HEK293T (cell line): Measurements from ENCODE around the gene EYS.

Source experiments
- CTCF ChIA-PET: fragments of 350-600 bp; formaldehyde crosslinking; extraction: SDS; loops from one replicate; lab custom pipeline; 2021; ENCODE audit warnings: antibody characterized with exemption, inconsistent platforms; lab: Yijun Ruan, JAX
- POLR2A ChIA-PET: fragments of 350-600 bp; formaldehyde crosslinking; extraction: SDS; loops from one replicate; lab custom pipeline; 2020; ENCODE audit warnings: antibody characterized with exemption, inconsistent platforms; lab: Yijun Ruan, JAX
- DNase-seq: peaks from one replicate; pipeline ENCODE4 v3.0.0; 2012; ENCODE audit warnings: mixed read lengths; ENCODE audit errors: extremely low spot score
- ARNT ChIP-seq: fragments of 450-650 bp; IDR thresholded peaks from 2 replicates; pipeline ENCODE4 v1.6.1; 2017; ENCODE audit warnings: mild to moderate bottlenecking
- BHLHE40 ChIP-seq: fragments of 450-650 bp; IDR thresholded peaks from 2 replicates; pipeline ENCODE4 v1.6.1; 2016; ENCODE audit warnings: mild to moderate bottlenecking, moderate library complexity, borderline replicate concordance
- CTBP1 ChIP-seq: fragments of 450-650 bp; IDR thresholded peaks from 2 replicates; pipeline ENCODE4 v1.6.1; 2016; ENCODE audit warnings: borderline replicate concordance
- ELF4 ChIP-seq: fragments of 450-650 bp; IDR thresholded peaks from 2 replicates; pipeline ENCODE4 v1.6.1; 2017; ENCODE audit warnings: antibody characterized with exemption
- FOXA1 ChIP-seq: fragments of 450-650 bp; IDR thresholded peaks from 2 replicates; pipeline ENCODE4 v1.6.1; 2016; ENCODE audit warnings: mild to moderate bottlenecking
- FOXK2 ChIP-seq: fragments of 450-650 bp; IDR thresholded peaks from 2 replicates; pipeline ENCODE4 v1.6.1; 2016; ENCODE audit warnings: mild to moderate bottlenecking
- FOXM1 ChIP-seq: fragments of 450-650 bp; IDR thresholded peaks from 2 replicates; pipeline ENCODE4 v1.6.1; 2017; ENCODE audit warnings: mild to moderate bottlenecking, borderline replicate concordance
- HDGF ChIP-seq: fragments of 450-650 bp; IDR thresholded peaks from 2 replicates; pipeline ENCODE4 v1.6.1; 2017; ENCODE audit warnings: antibody characterized with exemption, borderline replicate concordance
- L3MBTL2 ChIP-seq: fragments of 450-650 bp; conservative IDR thresholded peaks from 2 replicates; pipeline ENCODE4 v1.6.1; 2016; ENCODE audit warnings: mild to moderate bottlenecking
- LEF1 ChIP-seq: fragments of 450-650 bp; IDR thresholded peaks from 2 replicates; pipeline ENCODE4 v1.6.1; 2017; ENCODE audit warnings: mild to moderate bottlenecking, borderline replicate concordance
- NFRKB ChIP-seq: fragments of 450-650 bp; IDR thresholded peaks from 2 replicates; pipeline ENCODE4 v1.6.1; 2016; ENCODE audit warnings: mild to moderate bottlenecking, moderate library complexity
- SP1 ChIP-seq: fragments of 450-650 bp; IDR thresholded peaks from 2 replicates; pipeline ENCODE4 v1.6.1; 2017
- SUZ12 ChIP-seq: fragments of 450-650 bp; IDR thresholded peaks from 2 replicates; pipeline ENCODE4 v1.6.1; 2016; ENCODE audit warnings: mild to moderate bottlenecking
- TARDBP ChIP-seq: fragments of 450-650 bp; IDR thresholded peaks from 2 replicates; pipeline ENCODE4 v1.6.1; 2016
- ZNF384 ChIP-seq: fragments of 450-650 bp; IDR thresholded peaks from 2 replicates; pipeline ENCODE4 v1.6.1; 2016
- TF ChIP-seq, protein P1 (sequence below): fragments of 450-650 bp; IDR thresholded peaks from 2 replicates; pipeline ENCODE4 v1.6.1; 2016

EYS gene

DNA sequence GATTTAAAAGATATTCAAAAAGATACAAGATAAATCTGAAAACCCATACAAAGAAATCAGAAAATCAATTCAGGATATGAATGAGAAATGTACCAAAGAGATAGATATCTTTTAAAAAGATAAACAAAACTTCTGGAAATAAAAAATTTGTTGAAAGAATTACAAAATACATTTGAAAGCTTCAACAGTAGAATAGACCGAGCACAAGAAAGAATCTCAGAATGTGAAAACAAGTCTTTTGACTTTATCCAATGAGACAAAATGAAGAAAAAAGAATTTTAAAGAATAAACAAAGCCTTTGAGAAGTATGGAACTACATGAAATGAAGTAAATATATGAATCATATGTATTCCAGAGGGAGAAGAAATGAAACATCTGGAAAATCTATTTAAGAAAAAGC lies 1011.0 kb downstream of the EYS start:
- DNase-seq = no peak
- ChIA-PET CTCF (interaction anchor here (0.6 kb wide), 1 partner anchor 600 kb away, joined by 3 read pairs; no protein-coding TSS in a partner anchor), POLR2A (no interaction called here)
- no peak for TF ChIP-seq TARDBP
- no peak for TF ChIP-seq L3MBTL2
- TF ChIP-seq LEF1 = no peak
- TF ChIP-seq ARNT = no peak
- no peak for TF ChIP-seq FOXA1
- no peak for TF ChIP-seq FOXK2
- no peak for TF ChIP-seq NFRKB
- TF ChIP-seq CTBP1 = no peak
- no peak for TF ChIP-seq HDGF
- TF ChIP-seq ELF4 = no peak
- no peak for TF ChIP-seq SP1
- TF ChIP-seq FOXM1 = no peak
- TF ChIP-seq ZNF384 = no peak
- TF ChIP-seq BHLHE40 = no peak
- TF ChIP-seq SUZ12 = no peak

DNA sequence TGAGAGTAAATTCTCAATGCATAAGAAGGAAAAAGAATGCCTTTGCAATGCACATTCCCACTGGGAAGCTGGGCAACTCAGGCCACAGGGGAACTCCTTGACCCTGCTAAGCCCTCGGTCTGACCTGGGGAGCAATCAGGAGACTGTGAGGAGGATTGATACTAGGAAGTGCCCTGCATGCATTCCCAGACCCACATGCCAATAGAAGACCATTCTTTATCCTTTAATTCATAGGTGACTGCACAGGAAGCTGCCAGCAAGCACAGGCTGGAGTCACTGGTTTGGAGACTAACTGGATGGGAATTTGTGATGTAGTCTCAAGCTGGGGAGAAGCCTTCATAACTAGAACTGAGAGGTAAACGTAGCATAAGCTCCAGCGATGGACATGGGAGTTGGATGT lies 1012.7 kb downstream of the EYS start:
- no peak for TF ChIP-seq ARNT
- TF ChIP-seq L3MBTL2 = no peak
- no peak for TF ChIP-seq NFRKB
- no peak for TF ChIP-seq TARDBP
- no peak for TF ChIP-seq BHLHE40
- TF ChIP-seq LEF1 = no peak
- TF ChIP-seq HDGF = no peak
- no peak for TF ChIP-seq SP1
- TF ChIP-seq FOXM1 = no peak
- no peak for TF ChIP-seq FOXA1
- TF ChIP-seq SUZ12 = no peak
- no peak for TF ChIP-seq FOXK2
- no peak for DNase-seq
- ChIA-PET POLR2A (no interaction called here), CTCF (no interaction called here)

DNA sequence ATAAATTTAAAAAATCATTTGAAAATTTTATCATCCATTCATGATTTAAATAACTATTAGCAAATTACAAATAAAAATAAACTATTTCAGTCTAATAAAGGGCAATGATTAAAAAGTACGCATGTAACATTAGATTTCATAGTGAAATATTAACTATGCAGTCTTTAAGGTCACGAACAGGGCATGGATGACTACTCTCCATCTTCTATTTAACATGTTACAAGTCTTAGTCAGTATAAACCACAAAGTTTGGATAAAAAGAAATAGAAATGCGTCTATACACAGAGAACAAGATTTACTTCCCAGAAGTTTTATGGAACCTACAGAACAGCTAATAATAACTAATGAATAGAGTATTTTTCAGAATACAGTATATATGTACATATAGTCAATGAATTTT lies 1016.0 kb downstream of the EYS start:
- TF ChIP-seq, protein P1, sequence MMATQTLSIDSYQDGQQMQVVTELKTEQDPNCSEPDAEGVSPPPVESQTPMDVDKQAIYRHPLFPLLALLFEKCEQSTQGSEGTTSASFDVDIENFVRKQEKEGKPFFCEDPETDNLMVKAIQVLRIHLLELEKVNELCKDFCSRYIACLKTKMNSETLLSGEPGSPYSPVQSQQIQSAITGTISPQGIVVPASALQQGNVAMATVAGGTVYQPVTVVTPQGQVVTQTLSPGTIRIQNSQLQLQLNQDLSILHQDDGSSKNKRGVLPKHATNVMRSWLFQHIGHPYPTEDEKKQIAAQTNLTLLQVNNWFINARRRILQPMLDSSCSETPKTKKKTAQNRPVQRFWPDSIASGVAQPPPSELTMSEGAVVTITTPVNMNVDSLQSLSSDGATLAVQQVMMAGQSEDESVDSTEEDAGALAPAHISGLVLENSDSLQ = no peak
- no peak for TF ChIP-seq L3MBTL2
- CTCF ChIA-PET = no interaction called here
- DNase-seq = no peak
- POLR2A ChIA-PET = no interaction called here

DNA sequence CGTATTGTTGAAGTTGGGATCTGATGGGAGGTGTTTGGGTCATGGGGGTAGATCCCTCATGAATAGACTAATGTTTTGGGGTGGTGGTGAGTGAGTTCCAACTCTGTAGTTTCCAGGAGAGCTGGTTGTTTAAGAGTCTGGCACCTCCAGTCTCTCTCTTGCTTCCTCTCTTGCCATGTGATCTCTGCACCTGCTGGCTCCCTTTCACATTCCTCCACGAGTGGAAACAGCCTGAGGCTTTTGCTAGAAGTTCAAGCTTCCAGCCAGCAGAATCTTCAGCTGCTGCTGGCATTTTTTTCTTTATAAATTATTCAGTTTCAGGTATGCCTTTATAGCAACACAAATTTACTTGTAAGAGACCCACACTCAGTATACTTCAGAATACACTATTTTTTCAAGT lies 1021.6 kb downstream of the EYS start:
- ChIA-PET CTCF (no interaction called here), POLR2A (no interaction called here)
- TF ChIP-seq FOXA1 (no peak), SP1 (no peak), FOXK2 (no peak)
- no peak for DNase-seq

DNA sequence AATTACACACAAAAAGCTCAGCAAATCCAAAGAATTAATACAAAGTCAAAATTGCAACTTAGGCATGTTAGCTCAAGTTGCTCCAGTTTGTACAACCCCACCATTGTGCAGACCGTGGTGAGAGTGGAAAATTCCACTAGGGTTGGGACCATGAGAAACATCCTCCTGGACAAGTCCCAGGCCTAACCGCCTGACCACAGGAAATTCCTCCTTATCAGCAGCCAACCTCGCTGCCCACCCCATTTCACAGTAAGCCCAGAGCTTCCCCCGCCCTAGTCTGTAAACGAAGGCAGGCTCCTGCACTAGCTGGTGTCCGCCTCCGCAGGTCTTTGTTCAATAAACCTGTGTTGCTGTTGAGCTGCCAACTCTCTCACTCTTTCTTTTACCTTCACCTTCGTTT lies 1023.3 kb downstream of the EYS start:
- ChIA-PET CTCF (no interaction called here), POLR2A (no interaction called here)
- peak; percentile 10 for DNase-seq
- no peak for TF ChIP-seq SUZ12
- TF ChIP-seq BHLHE40 = no peak
- no peak for TF ChIP-seq FOXM1
- TF ChIP-seq SP1 = no peak
- no peak for TF ChIP-seq ARNT
- no peak for TF ChIP-seq TARDBP
- no peak for TF ChIP-seq HDGF
- TF ChIP-seq ZNF384 = no peak
- TF ChIP-seq CTBP1 = no peak
- TF ChIP-seq, protein P1 = no peak
- TF ChIP-seq LEF1 = no peak
- TF ChIP-seq NFRKB = no peak
- no peak for TF ChIP-seq ELF4
- TF ChIP-seq FOXK2 = no peak
- TF ChIP-seq FOXA1 = no peak
- TF ChIP-seq L3MBTL2 = no peak

DNA sequence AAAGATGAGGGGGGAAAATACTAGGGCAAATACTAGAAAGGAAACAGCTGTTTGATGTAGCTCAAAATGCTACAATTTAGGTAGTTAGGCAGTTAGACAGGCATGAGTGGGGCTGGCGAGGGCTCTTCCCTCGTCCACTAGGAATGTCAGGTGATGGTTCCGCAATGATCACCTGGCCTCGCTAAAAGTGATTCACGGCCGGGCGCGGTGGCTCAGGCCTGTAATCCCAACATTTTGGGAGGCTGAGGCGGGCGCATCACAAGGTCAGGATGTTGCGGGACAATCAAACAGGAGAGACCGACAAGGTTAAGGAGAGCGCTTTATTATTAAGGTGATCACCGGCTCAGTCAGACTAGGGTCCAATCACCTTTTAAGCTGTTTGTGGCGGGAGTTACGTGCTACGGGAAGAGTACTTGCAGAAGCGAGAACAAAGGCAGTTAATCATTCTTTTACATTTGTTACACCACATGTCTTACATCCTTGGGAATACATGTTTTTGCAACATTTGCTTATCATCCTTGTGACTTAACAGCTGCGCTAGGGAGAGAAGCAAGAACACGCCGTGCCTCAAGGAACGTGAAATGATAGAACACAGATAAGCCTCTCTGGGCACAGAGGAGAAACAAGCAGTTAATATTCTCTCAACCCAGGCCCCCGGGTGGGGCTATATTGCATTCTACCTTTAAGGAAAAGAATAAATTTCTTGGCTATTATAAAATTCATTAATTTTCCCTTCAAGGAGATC lies 1025.4 kb downstream of the EYS start:
- ChIA-PET CTCF (no interaction called here), POLR2A (no interaction called here)
- TF ChIP-seq BHLHE40 = no peak
- TF ChIP-seq LEF1 = no peak
- TF ChIP-seq FOXM1 = no peak
- no peak for TF ChIP-seq FOXK2
- no peak for TF ChIP-seq SP1
- no peak for DNase-seq

DNA sequence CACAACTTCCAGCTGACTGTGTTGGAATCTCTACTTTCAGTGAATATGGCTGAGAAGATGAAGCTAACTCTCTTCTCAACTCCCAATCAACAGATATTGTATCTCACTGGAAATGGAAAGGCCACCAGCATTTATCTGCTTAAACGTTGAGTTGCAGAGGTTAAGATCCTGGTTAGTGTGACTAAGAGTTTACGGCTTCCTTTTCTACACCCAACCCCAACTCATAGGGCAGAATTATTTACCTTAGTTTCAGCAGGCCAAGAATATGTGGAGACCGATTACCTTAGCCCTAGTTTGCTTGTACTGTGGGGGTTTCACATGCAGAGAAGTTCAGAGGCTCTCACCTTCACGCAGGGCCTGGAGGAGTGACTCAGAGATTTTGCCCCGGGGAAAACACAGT lies 1026.6 kb downstream of the EYS start:
- TF ChIP-seq FOXM1 (no peak), SP1 (no peak), ARNT (no peak), HDGF (no peak), NFRKB (no peak), TARDBP (no peak), LEF1 (no peak)
- TF ChIP-seq, protein P1 = no peak
- ChIA-PET POLR2A (no interaction called here), CTCF (no interaction called here)
- DNase-seq = no peak
